ENCODE data around the gene POU2F3. TPM values are rescaled to one million over a fixed set of nuclear protein-coding genes. Genes with fewer than 3 reads are reported as not detected.

The POU2F3 gene
- total RNA-seq, 8 experiments from 2014 or later: 0.38 to 40.1 (median 3.4) TPM; not detected in 2

- Histone ChIP-seq H3K4me3 (no peak overlapping the region), H3K27ac (no peak overlapping the region), H3K4me1 (replicated peaks in 1 of 2) (peaks cover 0 to 3% of the 10 kb centered on the region in 2 donors)
- in situ Hi-C loops (cut with MboI; ENCODE audit: low pct_unique_long_range_greater_than_20kb in 2 of 9, low sequenced_read_pairs in 9 of 9, unreplicated experiment in 9 of 9): no loop called here
- ATAC-seq (replicated peaks in 6 of 8): no peak
- 69 to 100% (median 93%) methylated on average over 2 to 6 of the region's 6 CpGs for WGBS, 10 experiments
These were observed 112.5 kb downstream of the POU2F3 start for GRCh38 chr11:120352405-120352804.

- WGBS, 10 experiments: 50% methylated on average over 1 of the region's 1 CpG; no CpG with 5 or more reads in 9 of the 10 experiments
- no peak overlapping the region for H3K4me3 ChIP-seq
- H3K4me1 ChIP-seq (replicated peaks in 1 of 2): no peaks in the 10 kb centered on the region
- peak in 1 of 8 experiments; percentile 14 for ATAC-seq (replicated peaks in 6 of 8)
- in situ Hi-C loops (cut with MboI; ENCODE audit: low pct_unique_long_range_greater_than_20kb in 2 of 9, low sequenced_read_pairs in 9 of 9, unreplicated experiment in 9 of 9): no loop called here
- no peak overlapping the region for H3K27ac ChIP-seq
These were observed 114.1 kb downstream of the POU2F3 start for GRCh38 chr11:120354068-120354467.

- WGBS, 10 experiments: 64 to 93% (median 76%) methylated on average over 3 to 6 of the region's 6 CpGs; no CpG with 5 or more reads in 1 of the 10 experiments
- Histone ChIP-seq H3K4me3 (no peak overlapping the region), H3K4me1 (replicated peaks in 1 of 2) (no peaks in the 10 kb centered on the region), H3K27ac (no peak overlapping the region)
- in situ Hi-C loops (cut with MboI; ENCODE audit: low pct_unique_long_range_greater_than_20kb in 2 of 9, low sequenced_read_pairs in 9 of 9, unreplicated experiment in 9 of 9): no loop called here
- ATAC-seq (replicated peaks in 6 of 8): peak in 1 of 8 experiments; percentile 75
These were observed 114.8 kb downstream of the POU2F3 start for GRCh38 chr11:120354779-120355178.

GRCh38 chr11:120357620-120358019, 117.7 kb downstream of the POU2F3 start:
- WGBS, 10 experiments: 94 to 100% (median 100%) methylated on average over 1 to 6 of the region's 6 CpGs; no CpG with 5 or more reads in 3 of the 10 experiments
- in situ Hi-C loops (cut with MboI; ENCODE audit: low pct_unique_long_range_greater_than_20kb in 2 of 9, low sequenced_read_pairs in 9 of 9, unreplicated experiment in 9 of 9): no loop called here

GRCh38 chr11:120358729-120359128, 118.8 kb downstream of the POU2F3 start:
- H3K4me1 ChIP-seq (replicated peaks in 1 of 2): no peaks in the 10 kb centered on the region
- no peak for ATAC-seq (replicated peaks in 6 of 8)
- in situ Hi-C loops (cut with MboI; ENCODE audit: low pct_unique_long_range_greater_than_20kb in 2 of 9, low sequenced_read_pairs in 9 of 9, unreplicated experiment in 9 of 9): no loop called here
- WGBS, 10 experiments: 57 to 100% (median 92%) methylated on average over 1 to 3 of the region's 3 CpGs; no CpG with 5 or more reads in 2 of the 10 experiments
- H3K27ac ChIP-seq: no peak overlapping the region
- H3K4me3 ChIP-seq: no peak overlapping the region

More at GRCh38 chr11:120357620-120358019, 117.7 kb downstream of the POU2F3 start:
- Histone ChIP-seq H3K4me3 (no peak overlapping the region), H3K4me1 (replicated peaks in 1 of 2) (no peaks in the 10 kb centered on the region), H3K27ac (no peak overlapping the region)
- ATAC-seq (replicated peaks in 6 of 8): no peak

GRCh38 chr11:120363436-120363835, 123.5 kb downstream of the POU2F3 start:
- no peak for ATAC-seq (replicated peaks in 6 of 8)
- Histone ChIP-seq H3K4me3 (no peak overlapping the region), H3K27ac (no peak overlapping the region), H3K4me1 (replicated peaks in 1 of 2) (no peaks in the 10 kb centered on the region)
- in situ Hi-C loops (cut with MboI; ENCODE audit: low pct_unique_long_range_greater_than_20kb in 2 of 9, low sequenced_read_pairs in 9 of 9, unreplicated experiment in 9 of 9): no loop called here

GRCh38 chr11:120365512-120365911, 125.6 kb downstream of the POU2F3 start:
- Histone ChIP-seq H3K27ac (no peak overlapping the region), H3K4me1 (replicated peaks in 1 of 2) (no peaks in the 10 kb centered on the region), H3K4me3 (no peak overlapping the region)
- in situ Hi-C loops (cut with MboI; ENCODE audit: low pct_unique_long_range_greater_than_20kb in 2 of 9, low sequenced_read_pairs in 9 of 9, unreplicated experiment in 9 of 9): no loop called here
- no peak for ATAC-seq (replicated peaks in 6 of 8)

Other genes starting within 250 kb of the POU2F3 start
- 1 to 10 TPM in 4 of 8 experiments, under 1 TPM in 4; 0.16 to 4.4 (median 0.91) TPM for gene TRIM29, start 102.0 kb upstream of the POU2F3 start, total RNA-seq
- gene OAF, start 29.1 kb upstream of the POU2F3 start, total RNA-seq: 10 to 100 TPM in 4 of 8 experiments, 1 to 10 TPM in 4; 1.7 to 58.4 (median 16.7) TPM
- 10 to 100 TPM in 3 of 8 experiments, 1 to 10 TPM in 5; 5.1 to 12.1 (median 9.5) TPM for gene TLCD5, start 85.2 kb downstream of the POU2F3 start, total RNA-seq
- 100 to 1,000 TPM in 1 of 8 experiments, 10 to 100 TPM in 7; 37.5 to 108 (median 48.2) TPM for gene ARHGEF12, start 96.3 kb downstream of the POU2F3 start, total RNA-seq

Data from motor neuron (in vitro differentiated cells).